Muscle layer of duodenum (tissue), 2 donors: Measurements from ENCODE around the gene KRT84.

Source experiments
- H3K27ac ChIP-seq: one replicate; pipeline ENCODE4 v1.7.0; 2013; ENCODE audit warnings: mild to moderate bottlenecking, low read length
- H3K27me3 ChIP-seq: one replicate; pipeline ENCODE4 v1.7.0; 2013; ENCODE audit warnings: low read depth, mild to moderate bottlenecking, control low read depth, low read length
- H3K36me3 ChIP-seq, 2 donors: one replicate each; pipeline ENCODE4 v1.7.0; 2013; ENCODE audit warnings: low read length in 2 of 2, control low read depth in 1 of 2, mild to moderate bottlenecking in 1 of 2; ENCODE audit not compliant: insufficient read depth in 2 of 2, control insufficient read depth in 1 of 2
- H3K4me1 ChIP-seq, 2 donors: one replicate each; pipeline ENCODE4 v1.7.0; 2013; ENCODE audit warnings: low read length in 2 of 2, mild to moderate bottlenecking in 2 of 2, control low read depth in 1 of 2, moderate library complexity in 1 of 2; ENCODE audit not compliant: insufficient read depth in 2 of 2, control insufficient read depth in 1 of 2
- H3K4me3 ChIP-seq, 2 donors: one replicate each; pipeline ENCODE4 v1.7.0; 2013; ENCODE audit warnings: low read length in 2 of 2, low read depth in 1 of 2, mild to moderate bottlenecking in 1 of 2
- H3K9me3 ChIP-seq, 2 donors: one replicate each; pipeline ENCODE4 v1.7.0; 2013; ENCODE audit warnings: low read length in 2 of 2, control low read depth in 1 of 2, mild to moderate bottlenecking in 1 of 2; ENCODE audit not compliant: control insufficient read depth in 1 of 2
- donor health status: healthy.

KRT84 gene

DNA sequence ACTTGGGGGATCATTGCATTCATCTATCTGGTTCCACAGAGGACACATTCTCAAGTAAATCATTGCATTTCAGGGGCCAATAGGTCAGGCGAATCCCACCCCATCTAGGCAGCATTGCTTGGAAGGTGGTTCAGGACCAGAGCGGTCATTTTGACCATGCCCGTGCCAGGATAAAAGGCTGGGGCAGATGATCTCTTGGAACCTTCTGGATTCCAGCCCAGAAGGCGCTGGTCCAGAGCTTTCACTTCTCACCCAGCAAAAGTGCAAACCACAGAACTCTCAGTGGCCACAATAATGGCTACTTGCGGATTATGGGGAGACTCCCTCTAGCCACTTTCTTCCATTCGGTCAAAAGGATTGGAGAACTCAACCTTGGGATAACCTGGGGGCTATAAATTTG is 17.6 kb downstream of the KRT84 start:
- peaks cover 0 to 11% of the 10 kb centered on the region in 2 donors for H3K4me1 ChIP-seq

DNA sequence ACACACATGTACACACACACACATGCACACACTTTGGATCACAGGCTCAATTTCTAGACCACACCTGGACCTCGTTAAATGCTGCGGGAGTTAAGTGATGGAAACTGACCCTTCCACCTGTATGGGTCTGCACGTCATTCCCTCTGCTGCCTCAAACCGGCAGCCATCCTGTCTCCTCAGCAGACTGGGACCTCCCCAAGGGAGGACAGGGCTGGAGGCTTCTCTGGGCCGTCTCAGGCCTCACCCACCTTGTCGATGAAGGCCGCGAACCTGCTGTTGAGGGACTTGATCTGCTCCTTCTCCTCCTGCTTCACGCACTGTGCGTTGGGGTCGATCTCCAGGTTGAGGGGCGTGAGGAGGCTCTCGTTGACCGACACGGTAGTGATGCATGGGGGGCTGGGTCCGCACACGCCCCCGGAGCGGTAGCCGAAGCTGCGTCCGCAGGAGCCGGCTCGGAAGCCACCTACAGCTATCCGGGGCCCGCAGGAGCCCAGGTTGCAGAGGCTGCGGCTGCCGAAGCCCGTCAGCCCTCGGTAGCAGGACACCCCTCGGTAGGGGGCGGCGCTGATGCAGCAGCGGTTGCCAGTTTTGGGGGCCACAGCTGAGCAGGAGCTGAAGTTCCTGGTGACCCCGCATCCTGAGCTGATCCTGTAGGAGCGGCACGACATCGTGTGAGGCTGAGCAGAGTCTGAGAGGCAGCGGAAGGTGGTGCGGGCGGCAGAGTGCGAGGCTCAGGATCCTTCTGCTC is 18.5 kb downstream of the KRT84 start, which contains the start of gene KRT85:
KRT85 (minus strand) TSS at position 744 of the 748 bp plus-strand sequence; CDS start at position 668, 76 bp downstream.
- Histone ChIP-seq H3K27ac (no peak within 1 kb of the TSS), H3K4me1 (peaks cover 0 to 10% of the 10 kb centered on the region in 2 donors), H3K36me3 (no peaks in the 10 kb centered on the region), H3K9me3 (no peaks in the 10 kb centered on the region), H3K4me3 (no peak within 1 kb of the TSS), H3K27me3 (no peaks in the 10 kb centered on the region)

More for the DNA sequence above, 17.6 kb downstream of the KRT84 start:
- Histone ChIP-seq H3K27ac (no peak overlapping the region), H3K27me3 (no peaks in the 10 kb centered on the region), H3K36me3 (no peaks in the 10 kb centered on the region), H3K9me3 (no peaks in the 10 kb centered on the region), H3K4me3 (no peak overlapping the region)

DNA sequence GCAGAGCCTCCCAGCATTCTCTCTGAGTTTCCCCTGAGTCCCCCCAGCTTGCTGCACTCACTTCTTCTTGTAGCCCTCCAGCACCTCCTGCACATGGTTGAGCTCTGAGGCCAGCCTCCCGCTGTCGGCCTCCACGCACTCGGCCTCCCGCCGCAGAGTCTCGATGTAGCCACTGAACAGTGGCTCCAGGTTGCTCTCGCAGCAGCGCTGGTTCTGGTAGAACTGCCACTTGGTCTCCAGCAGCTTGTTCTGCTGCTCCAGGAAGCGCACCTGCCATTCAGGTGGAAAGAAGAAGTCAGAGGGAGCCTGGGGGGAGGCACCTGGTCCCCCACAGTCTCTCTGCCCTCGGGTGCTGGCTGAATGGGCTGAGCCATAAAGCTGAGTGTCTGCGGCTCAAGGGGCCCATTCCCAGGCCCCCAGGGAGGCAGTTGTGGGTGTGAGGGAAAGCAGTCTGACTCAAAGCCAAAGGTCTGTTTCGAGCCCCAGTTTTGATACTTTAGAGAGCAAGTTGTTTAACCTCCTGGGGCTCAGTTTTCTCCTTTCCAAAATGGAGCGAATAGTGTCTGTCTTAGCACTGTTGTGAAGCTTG is 20.5 kb downstream of the KRT84 start:
- Histone ChIP-seq H3K36me3 (no peaks in the 10 kb centered on the region), H3K4me1 (no peaks in the 10 kb centered on the region), H3K27me3 (no peaks in the 10 kb centered on the region), H3K27ac (no peak overlapping the region), H3K4me3 (no peak overlapping the region), H3K9me3 (no peaks in the 10 kb centered on the region)

DNA sequence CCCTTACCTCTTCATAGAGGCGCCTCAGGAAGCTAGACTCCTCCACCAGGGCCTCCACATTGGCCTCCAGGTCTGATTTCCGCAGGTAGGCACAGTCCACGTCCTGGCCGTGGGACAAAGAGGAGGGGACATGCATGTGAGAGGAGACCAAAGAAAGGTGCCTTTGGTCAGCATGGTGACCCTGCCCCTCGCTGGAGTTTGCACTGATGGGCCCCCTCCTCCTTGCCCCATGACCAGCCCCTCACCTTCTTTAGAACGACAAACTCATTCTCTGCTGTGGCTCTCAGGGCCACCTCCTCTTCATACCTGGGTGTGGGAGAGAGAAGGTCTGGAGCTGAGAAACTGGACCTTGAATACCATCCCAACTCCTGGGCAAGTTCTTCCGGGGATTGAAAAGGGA is 21.4 kb downstream of the KRT84 start:
- H3K4me3 ChIP-seq = no peak overlapping the region
- H3K4me1 ChIP-seq = no peaks in the 10 kb centered on the region
- H3K9me3 ChIP-seq = no peaks in the 10 kb centered on the region
- no peak overlapping the region for H3K27ac ChIP-seq
- no peaks in the 10 kb centered on the region for H3K36me3 ChIP-seq
- H3K27me3 ChIP-seq = no peaks in the 10 kb centered on the region

DNA sequence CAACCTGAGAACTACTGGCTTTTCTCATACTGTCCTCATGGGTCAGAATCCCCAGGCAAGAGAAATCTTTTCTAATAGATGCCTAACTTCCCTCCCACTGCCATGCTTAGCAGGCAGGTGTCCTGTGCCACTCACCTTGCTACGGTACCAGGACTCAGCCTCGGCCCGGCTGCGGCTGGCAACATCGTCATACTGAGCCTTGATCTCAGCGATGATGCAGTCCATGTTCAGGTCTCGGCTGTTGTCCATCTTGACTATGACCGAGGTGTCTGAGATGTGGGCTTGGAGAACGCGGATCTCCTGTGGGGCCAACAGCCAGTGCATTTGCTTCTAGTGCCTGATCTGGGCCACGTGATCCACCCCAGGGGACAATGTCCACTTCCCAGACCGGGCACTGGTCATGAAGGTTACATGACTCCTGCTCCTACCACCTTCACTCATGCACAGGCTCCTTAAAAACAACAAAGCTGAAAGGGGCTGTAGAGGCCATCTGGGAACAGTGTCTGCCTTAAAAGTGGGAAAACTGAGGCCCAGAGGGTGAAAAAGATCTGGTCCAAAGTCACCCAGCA is 22.3 kb downstream of the KRT84 start:
- H3K27me3 ChIP-seq = no peaks in the 10 kb centered on the region

DNA sequence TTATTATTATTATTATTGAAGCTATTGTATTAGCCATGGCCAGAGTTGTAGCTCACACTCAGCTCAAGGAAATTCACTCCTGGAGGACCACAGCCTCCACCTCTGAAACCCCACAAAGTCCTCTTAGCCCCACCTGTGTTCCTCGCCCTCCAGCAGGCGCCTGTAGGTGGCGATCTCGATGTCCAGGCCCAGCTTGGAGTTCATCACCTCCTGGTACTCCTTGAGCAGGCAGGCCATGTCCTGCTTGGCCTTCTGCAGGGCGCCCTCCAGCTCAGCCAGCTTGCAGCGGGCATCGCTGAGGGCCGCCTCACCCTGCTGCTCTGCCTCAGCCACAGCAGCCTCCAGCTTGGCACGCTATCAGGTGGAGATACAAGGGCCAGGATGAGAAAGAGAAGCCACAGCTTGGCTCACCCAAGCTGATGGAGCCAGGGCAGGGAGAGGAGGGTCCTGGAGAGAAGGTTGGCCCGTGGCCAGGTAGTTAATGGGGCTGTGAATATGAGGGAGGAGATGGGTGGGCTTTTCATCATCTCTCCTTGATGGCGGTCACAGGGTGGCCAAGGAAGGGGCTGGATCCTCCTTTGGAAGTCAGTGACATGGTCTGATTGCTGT is 23.2 kb downstream of the KRT84 start:
- no peak overlapping the region for H3K4me3 ChIP-seq
- H3K4me1 ChIP-seq = no peaks in the 10 kb centered on the region
- no peak overlapping the region for H3K27ac ChIP-seq
- no peaks in the 10 kb centered on the region for H3K36me3 ChIP-seq
- no peaks in the 10 kb centered on the region for H3K27me3 ChIP-seq
- no peaks in the 10 kb centered on the region for H3K9me3 ChIP-seq

More for the DNA sequence above, 22.3 kb downstream of the KRT84 start:
- H3K9me3 ChIP-seq = no peaks in the 10 kb centered on the region
- no peak overlapping the region for H3K27ac ChIP-seq
- no peak overlapping the region for H3K4me3 ChIP-seq
- H3K36me3 ChIP-seq = no peaks in the 10 kb centered on the region
- no peaks in the 10 kb centered on the region for H3K4me1 ChIP-seq

DNA sequence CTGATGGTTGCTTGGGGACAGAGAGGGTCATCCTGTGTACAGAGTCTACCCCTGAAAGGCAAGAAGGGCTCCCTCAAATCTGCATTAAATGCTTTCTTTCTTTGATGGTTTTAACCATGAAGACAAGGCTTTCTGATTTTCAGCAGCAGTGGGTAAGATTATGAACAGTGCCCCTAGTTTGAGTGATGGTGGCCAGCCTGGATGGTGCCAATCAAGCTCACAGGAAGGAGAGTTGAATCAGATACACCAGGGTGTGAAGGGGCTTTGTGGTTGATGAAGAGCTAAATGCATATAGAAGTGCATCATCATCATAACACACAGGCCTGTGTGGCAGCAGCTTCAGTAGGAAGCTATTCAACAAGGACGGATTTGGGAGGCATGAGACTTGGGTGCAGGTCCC is 23.9 kb downstream of the KRT84 start:
- no peaks in the 10 kb centered on the region for H3K9me3 ChIP-seq
- no peak overlapping the region for H3K27ac ChIP-seq
- H3K36me3 ChIP-seq = no peaks in the 10 kb centered on the region
- H3K4me3 ChIP-seq = no peak overlapping the region
- H3K27me3 ChIP-seq = no peaks in the 10 kb centered on the region
- H3K4me1 ChIP-seq = no peaks in the 10 kb centered on the region

DNA sequence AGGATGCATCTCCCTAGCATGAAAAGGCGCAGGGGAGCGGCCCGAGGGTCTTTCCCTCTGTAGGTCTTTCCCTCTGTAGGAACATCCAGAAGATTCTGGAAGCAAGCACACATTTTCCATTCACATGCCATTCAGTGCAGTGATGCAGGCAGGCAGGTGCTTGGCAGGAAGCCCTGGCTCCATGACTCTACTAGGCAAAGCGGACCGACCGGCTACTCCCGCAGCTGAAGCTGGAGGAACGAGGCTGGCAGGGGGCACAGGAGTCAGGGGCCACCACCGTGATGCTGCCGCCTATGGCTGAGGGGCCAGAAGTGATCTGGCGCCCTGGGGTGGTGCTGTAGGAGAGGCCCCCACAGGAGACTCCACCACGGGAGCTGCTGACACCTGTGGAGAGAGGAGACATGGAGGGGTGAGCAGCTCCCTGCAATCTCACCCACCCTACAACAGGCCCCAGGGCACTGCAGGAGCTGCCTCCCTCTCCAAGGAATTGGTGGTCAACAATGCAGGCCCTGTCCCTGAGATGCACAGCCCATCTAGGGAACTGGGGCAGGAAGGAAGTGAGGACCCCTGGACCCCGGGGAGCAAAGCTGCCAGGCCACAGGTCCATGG is 24.7 kb downstream of the KRT84 start:
- Histone ChIP-seq H3K4me1 (no peaks in the 10 kb centered on the region), H3K9me3 (no peaks in the 10 kb centered on the region), H3K27me3 (no peaks in the 10 kb centered on the region), H3K4me3 (no peak overlapping the region), H3K27ac (no peak overlapping the region), H3K36me3 (no peaks in the 10 kb centered on the region)

DNA sequence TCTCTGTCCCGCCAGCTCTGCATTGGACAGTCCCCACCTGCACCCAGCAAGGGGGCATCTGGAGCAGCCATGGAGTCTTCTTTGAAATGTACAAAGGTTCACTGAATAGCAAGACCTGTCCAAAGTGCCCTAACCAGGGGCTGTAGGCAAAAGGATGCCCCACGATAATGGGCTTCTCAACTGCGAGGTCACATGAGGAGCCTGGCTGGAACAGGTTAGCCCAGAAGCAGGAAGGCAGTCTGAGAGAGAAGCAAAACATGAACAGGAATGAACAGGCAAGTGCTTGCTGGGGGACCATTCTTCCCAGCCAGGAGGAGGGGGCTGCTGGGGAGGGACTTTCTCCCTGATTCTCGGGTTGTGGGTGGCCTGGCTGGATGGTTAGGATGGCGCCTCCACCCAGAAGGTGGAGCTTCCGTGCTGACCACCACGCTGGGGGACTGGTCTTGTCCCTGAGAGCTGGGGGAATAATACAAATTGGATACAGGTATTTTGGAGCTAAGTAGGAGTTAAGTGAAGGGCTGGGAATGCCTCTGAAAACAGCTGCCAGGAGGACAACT is 25.3 kb downstream of the KRT84 start:
- Histone ChIP-seq H3K4me1 (no peaks in the 10 kb centered on the region), H3K9me3 (no peaks in the 10 kb centered on the region), H3K36me3 (no peaks in the 10 kb centered on the region), H3K4me3 (no peak overlapping the region), H3K27ac (no peak overlapping the region), H3K27me3 (no peaks in the 10 kb centered on the region)

DNA sequence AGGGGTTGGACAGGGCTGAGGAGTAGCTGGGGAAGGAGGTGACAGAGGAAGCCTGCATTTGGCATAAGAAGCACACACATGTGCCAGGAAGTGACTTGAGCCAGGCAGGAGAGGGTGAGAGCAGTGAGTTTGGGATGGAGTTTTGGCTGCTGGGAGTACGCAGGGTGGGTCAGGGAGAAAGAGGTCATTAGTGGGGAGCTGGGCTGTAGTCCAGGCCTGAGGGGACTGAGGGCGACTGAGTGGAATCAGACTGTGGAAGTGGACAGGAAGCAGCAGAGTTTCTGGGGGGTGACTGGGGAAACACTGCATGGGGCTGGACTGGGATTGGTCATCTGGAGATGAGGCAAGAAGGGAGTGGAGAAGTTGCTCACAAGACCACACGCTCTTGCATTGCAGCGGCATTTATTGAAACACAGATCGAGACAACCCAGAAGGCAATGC is 25.8 kb downstream of the KRT84 start:
- H3K27ac ChIP-seq = no peak overlapping the region
- H3K27me3 ChIP-seq = no peaks in the 10 kb centered on the region
- no peaks in the 10 kb centered on the region for H3K9me3 ChIP-seq
- H3K36me3 ChIP-seq = no peaks in the 10 kb centered on the region
- no peak overlapping the region for H3K4me3 ChIP-seq
- H3K4me1 ChIP-seq = no peaks in the 10 kb centered on the region
